Stimulated activated CD4-positive, alpha-beta T cell treated with anti-CD3 and anti-CD28 coated beads, Interleukin-15, amount 100 ng/mL, for 1 hour (primary cell): ENCODE measurements around the gene NUFIP1.
"Not testable (repeated sequence)": the region's sequence is repeated elsewhere in the genome, so short reads cannot be mapped to it uniquely, and the experiment has no call there.

Experiments used
- DNase-seq, 2 donors: peaks; one replicate each; pipeline ENCODE4 v3.0.0-alpha.2; 2020; ENCODE audit warnings: low read depth in 1 of 2, low spot score in 1 of 2

Gene NUFIP1

DNA sequence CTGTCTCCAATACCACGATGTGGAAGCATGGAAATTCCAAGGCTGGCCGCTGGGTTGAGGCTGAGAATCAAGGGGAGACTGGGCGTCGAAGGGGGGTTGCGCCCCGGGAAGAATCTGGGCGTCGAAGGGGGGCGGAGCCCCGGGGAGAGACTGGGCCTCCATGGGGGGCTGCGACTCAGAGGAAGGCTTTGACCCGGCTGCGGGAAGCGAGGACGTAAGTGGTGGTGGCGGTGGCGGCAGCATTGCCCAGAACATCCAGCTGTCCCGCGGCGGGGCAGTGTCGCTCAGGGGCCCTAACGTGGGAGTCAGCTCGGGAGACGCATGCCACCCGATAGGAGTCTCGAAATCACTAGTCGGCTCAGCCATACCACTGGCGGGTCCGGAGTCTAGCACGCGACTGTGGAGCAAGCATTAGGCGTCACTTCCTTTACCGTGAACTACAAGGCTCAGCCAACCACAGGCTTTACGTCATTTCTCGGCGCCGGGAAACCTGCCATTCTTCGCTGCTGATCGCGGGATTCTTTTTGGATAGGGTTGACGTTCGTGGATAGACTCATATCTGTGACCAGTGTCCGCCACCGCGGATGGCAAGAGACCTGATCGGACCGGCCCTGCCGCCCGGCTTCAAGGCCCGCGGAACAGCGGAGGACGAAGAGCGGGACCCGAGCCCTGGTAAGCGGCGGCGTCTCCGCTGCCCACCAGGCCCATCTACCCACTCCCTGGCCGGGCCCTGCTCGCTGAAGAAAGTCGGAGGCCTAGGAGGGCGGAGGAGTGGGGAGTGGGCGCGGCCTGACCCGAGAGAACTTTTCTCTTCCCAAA, at the start of gene NUFIP1, which contains the start of gene GPALPP1:
Gene NUFIP1 (minus strand): TSS at position 401 of the 819 bp plus-strand sequence. CDS start 35 bp downstream, at position 366.
Gene GPALPP1 (plus strand): TSS at position 468 of the 819 bp plus-strand sequence. CDS start 117 bp downstream, at position 585.
- DNase-seq, result peak; percentile 71 to 81

DNA sequence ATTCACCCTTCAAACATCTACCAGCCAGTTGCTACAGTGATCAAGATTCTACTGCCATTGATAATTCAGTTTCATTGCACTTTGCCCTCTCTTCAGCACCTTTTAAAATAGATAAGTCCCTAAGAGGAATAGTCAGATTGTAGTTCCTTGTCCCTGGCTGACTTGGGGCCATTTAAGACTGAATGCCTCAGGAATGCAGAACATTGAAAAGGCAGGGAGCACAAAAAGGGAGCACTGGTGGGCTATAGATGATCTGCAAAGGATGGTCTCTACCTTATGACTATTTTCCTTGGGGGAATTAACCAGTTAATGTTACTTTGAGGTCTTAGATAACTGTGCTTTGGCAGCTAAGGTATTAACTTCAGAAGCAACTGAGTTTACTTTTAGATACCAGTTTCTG, 46.9 kb upstream of the NUFIP1 start:
- no peak for DNase-seq

DNA sequence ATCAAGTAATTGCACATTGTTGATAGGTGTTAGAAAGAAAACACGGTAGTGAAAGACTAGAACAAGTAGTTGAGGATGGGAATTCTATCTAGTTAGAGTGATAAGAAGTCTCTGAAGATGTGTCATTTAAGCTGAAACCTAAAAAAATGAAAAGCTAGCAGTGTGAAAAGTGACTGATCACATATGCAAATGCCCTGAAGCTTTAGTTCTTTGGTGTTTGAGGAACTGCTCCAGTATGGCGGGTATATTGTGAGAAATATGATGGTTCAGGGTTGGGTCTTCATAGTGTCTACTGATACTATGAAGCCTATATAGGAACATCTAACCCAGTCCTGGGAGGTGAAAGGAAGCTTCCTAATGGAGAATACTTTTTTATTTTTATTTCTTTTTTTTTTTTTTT, 45.1 kb upstream of the NUFIP1 start:
- no peak for DNase-seq

DNA sequence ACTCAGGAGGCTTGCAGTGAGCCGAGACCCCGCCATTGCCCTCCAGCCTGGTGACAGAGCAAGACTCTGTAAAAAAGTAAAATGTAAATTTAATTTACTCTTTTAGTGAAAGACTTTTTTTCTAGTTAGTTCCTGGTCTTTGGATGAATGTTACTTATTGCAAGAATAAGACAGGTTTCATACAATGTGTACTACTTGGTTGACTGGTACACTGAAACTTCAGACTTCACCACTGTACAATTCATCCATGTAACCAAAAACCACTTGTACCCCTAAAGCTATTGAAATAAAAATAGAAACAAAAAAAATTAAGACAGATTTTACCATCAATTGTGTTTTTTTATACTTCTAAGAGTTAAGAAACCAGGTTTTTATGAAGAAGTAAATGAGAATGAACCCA, 35.6 kb upstream of the NUFIP1 start:
- DNase-seq, result no peak

DNA sequence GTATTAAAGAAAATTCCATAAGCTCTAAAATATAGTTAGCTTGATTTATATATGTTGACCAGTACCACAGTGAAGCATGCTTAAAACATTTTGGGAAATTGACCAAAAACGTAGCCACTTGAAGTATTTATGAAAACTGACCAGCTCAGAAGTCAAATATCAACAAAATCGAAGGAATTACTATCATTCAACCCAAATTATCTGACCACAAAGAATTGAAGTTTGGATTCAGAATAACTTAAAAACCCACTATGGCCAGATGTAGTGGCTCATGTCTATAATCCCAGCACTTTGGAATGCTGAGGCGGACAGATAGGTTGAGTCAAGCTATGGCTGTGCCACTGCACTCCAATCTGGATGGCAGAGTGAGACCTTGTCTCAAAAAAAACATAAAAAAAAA, 32.0 kb upstream of the NUFIP1 start:
- DNase-seq, result no peak

DNA sequence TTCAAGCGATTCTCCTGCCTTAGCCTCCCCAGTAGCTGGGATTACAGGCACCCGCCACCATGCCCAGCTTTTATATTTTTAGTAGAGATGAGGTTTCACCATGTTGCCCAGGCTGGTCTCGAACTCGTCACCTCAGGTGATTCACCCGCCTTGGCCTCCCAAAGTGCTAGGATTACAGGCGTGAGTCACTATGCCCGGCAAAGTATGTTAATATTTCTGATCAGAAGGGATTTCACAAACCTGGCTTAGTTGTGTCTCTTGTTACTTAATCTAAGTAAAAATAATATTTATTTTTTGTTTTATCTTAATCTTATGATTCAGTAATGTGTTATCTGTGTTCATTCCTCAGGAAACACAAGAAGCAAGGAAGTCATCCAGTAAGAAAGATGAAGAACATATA, 30.7 kb upstream of the NUFIP1 start:
- not testable (repeated sequence) for DNase-seq

DNA sequence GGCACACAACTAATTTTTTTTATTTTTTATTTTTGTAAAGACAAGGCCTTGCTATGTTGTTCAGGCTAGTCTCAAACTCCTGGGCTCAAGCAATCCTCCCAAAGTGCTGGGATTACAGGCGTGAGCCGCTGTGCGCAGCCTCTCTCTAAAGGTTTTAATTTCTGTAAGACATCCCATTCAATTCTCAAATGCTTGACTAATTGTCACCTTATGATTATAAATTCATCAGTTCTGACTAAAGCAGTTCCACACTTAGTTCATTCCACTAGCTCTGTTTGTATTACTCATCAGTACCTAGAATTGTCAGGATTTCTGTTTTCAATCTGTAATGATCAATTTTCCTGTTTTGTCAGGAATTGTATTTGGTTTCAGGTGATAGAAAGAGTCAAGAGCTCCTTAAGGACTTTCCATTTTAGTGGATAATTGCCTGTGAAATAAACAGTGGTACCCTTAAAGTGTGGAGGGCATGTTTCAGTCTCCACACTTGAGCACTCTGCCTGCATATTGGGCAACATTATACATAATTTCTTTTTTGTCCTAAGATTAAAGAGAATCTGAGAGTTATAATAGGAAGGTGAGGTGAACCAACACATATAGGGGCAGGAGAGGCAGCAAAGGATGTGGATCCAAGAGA, 27.6 kb upstream of the NUFIP1 start:
- no peak for DNase-seq

DNA sequence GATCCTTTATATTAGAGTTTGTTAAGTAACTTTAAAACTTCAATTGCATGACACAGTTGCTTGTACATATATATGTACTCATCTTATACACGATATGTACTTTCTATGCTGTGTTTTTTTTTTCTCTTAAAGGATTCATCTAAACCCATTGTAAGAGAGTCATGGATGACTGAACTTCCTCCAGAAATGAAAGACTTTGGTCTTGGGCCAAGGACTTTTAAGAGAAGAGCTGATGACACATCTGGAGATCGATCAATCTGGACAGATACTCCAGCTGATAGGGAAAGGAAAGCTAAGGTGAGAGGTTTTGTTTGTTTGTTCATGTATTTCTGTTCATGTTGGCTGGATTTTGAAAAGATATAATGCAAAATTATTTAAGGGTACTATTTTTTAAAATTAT, 26.0 kb upstream of the NUFIP1 start:
- DNase-seq, result no peak

DNA sequence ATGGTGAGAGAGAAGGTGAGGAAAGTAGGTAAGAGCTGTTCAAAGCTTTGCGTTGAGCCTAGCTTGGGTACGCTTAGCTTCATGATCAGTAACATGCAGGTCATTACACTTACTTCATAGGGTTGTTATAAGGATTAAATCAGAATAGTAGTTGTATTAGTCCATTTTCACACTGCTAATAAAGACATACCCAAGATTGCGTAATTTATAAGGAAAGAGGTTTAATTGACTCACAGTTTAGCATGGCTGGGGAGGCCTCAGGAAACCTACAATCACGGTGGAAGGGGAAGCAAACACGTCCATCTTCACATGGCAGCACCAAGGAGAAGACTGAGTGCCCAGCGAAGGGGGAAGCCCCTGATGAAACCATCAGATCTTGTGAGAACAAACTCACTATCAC, 21.9 kb upstream of the NUFIP1 start:
- DNase-seq, result no peak

DNA sequence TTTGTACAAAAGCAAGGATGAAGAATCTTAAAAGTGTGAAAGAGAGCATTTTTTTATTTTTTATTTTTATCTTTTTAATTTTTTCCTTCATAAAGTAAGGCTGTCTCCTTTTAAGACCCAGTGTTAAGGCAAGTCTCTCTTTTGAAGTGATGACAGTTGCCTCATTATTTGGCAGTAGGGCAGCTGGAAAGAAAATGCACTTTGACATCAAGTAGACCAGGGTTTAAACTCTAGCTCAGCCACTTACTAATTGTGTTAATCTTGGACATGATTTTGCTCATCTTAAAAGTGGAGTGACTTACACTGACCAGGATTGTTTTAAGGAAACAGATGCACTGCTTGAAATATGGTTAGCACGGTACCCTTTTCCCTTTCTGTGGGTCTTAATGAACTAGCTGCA, 18.6 kb upstream of the NUFIP1 start:
- no peak for DNase-seq

DNA sequence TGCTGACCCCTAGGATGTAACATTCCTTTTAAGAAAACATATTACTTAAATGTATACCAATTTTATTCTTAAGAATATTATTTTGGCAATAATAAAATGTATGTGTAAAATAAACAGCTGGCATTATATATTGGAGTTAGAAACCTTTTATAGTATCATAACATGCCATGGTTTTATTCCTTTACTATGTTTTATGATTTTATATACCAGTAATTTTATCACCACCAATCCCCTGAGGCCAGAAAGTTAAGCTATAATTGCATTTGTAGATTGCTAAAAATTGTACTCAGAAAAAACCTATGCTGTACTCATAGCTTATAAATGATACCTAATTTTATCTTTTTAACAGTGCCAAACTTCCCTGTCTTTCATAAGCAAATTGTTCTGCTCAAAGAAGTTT, 18.0 kb upstream of the NUFIP1 start:
- DNase-seq, result no peak

DNA sequence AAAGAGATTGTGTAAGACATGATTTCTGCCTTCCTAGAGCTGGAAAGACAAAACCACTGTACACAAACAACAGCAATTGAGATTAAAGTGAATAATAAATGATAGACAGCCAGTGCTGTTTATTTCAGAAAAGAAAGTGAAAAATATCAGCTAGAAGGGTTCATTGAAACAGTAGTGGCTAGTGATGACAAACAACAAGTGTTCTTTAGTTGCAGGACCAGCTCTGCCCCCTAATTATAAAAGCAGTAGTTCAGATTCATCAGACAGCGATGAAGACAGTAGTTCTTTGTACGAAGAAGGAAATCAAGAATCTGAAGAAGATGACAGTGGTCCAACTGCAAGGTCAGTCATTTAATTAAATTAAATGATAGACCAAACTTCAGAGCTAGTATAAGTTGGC, 14.8 kb upstream of the NUFIP1 start:
- DNase-seq, result no peak

DNA sequence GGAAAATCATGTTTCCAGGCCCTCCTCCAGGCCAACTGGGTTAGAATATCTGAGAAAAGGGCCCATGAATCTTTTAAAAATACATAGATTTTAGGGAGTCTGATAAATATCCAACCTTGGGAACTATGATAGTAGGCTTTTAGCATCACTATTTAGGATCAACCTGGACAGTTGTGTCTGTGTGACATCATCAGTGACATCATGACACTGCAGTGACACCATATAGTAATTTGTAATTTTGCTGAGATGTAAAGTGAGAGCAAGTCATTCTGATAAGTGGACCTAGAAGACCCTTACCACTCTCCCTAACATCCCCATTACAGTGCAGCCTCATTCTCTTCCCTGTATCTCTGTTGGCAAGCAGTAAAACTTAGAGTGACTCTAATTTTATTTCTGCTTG, 14.1 kb upstream of the NUFIP1 start:
- DNase-seq, result no peak

DNA sequence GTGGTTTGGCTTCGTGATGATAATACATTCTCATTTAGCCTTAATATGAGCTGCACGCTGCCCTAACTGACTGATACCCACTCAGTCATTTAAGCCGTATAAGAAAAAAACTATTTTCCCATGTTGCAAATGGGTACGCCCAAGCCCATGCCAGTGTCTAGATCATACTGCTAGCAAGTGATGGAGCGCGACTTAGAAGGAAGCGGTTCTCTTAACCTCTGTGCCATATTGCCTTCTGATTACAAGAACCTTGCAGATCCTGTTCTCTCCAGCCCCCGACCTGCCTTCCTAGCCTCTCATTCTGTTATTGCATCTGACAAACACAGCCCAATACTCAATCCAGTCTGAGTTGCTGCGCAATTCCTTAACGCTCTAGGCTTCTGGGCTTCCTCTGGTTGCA, 670 bp upstream of the NUFIP1 start:
- no peak for DNase-seq

DNA sequence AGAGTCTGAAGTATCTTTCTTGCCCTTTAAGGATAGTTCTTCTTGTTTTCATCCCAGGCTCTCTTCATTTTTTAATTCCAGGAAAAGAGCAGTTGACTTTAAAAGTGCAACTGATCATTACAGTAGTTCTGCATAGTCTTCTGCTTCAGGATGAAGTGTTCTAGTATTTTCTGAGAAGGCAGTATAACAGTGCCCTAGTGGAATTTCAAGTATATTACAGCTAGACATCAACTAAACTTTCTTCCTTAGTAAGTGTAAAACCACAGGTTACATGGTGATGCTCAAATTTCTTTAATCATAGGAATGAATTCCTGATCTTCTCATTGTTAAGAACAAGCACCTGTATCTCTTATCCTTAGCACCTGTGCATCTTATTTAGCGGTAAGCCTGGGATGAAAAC, 10.9 kb downstream of the NUFIP1 start:
- no peak for DNase-seq

DNA sequence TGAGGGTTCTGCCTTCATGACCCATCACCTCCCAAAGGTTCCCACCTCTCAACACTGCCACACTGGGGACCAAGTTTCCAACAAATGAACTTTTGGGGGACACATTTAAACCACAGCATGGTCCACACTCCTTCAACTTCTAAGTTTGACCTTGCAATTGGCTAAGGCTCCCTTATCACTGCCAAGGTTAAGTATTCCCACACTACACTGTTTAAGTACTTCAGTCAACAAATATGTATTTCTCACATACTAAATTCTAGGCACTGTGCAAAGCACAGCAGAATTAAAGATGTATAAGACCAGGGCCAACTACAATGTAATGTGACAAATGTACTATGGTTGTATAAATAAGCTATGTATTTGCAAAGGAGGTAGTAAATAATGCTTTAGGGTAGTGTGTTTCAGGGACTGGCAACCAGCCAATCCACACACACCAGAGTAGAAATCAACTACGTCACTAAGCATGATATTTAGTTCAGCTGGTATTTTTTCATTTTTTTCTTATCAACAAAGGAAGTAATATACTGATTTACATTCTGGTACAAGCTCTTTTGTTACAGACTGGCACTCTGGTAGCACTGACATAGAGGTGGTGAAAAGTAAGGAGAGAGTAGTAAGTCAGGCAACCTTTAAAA, 12.2 kb downstream of the NUFIP1 start:
- DNase-seq, result no peak

DNA sequence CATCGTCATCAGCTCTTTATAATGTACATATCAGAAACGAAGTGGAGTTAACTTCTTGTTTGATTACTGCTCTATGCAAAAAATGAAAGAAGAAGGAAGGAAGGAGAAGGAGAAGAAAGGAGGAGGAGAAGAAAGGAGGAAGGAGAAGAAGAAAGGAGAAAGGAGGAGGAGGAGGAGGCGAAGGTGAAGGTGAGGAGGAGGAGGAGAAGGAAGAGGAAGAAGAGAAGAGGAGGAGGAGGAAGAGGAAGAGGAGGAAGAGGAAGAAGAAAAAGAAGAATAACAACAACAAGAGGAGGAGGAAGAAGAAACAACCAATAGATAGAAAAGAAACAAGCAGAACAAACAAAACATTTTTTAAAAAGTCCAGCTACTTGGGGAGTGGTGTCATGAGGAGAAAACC, 13.1 kb downstream of the NUFIP1 start:
- no peak for DNase-seq

DNA sequence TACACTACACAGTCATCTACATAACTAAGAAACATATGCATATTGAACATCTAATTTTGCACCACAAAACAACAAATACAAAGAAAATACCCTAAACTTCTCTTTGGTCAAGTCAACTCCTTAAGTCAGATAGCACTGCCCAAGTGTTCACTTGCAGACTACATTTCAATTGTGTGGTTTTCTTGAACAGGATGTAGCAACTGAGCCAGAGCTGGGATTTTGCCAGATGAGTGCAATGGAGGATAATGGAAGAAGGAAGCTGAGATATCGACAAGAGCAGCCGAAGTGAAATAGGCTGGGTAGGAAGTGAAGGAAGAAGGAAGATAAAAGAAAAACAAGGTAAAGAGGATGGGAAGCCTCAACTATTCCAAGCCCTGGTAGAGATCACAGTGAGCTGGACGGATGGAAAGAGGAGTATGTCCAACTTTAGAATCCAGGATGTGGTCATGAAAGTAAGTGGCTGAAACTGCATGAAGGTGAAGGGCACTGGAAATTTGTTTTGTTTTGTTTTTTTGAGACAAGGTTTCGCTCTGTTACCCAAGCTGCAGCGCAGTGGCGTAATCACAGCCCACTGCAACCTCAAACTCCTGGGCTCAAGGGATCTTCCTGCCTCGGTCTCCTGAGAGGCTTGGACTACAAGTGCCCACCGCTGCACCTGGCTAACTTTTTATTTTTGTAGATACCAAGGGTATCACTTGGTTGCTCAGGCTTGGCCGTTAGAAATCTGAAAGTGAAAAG, 15.0 kb downstream of the NUFIP1 start:
- no peak for DNase-seq

DNA sequence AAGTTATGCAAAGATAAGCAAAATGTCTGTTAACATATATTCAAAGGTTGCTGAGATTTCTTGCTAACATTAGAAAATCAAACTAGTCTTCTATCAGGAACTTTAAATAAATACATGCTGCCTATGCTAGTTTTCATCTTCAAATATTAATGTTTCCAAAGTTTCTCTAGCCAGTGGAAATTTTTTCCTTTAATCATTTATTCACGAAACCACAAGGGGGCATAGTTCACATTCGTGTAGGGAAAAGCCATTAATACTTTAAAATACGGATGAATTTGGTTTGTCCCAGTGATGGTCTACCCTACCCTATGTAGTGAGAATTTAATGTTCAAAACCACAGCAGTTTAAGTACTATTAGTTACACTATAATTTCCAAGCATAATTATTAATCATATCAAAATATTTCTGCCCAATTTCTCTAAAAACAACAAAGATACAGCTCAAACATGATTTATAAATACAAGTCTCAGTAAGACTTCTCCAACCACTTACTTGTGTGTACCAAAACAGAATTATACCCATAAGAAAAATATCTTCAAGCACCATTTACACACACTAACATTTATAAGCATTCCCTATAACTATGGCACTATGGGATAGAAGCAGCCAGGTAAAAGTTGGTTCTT, 16.2 kb downstream of the NUFIP1 start:
- no peak for DNase-seq

DNA sequence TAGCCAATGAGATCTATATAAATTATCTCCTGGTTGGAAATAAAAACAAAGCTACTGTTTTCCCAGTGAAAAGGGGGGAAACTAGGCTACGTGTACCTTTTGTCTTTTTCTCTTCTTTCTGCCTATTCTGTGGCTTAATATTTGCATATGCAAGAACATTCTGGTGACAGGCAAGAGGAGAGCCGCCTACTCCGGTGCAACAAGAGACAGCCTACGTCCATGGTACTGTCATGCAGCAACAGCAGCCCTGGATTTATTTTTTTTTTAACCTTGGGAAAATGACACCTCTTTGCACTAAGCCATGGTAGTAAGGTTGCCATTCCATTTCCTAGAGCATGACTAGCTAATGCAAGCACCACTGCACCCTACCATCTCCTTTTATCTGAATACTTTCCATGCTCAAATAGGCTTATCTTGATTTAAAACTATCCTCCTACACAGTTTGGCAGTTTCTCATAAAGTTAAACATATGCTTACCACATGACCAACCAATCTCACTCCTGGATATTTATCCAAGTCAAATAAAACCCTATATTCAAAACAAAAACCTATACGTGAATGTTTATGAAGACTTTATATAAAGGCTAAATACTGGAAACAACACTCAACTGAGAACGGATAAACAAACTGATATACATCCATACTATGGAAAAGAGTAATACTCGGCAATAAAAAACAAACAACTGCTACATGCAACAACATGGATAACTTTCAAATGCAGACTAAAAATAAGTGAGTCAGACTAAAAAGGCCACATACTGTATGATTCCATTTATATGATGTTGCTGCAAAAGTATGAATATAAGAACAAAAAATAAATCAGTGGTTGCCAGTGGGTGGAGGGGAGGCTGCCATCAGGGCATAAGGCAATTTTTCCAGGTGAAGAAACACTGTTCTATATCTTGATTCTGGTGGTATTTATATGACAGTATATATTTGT, 17.3 kb downstream of the NUFIP1 start:
- no peak for DNase-seq
